NCI-H2029 (cell line): ENCODE measurements around the gene TMEM214.

Source experiments
- DNase-seq: peaks from one replicate; lab custom pipeline; 2025; lab: John Stamatoyannopoulos, UW

TMEM214 gene

GRCh38 chr2:27009716-27010115, 23.0 kb upstream of the TMEM214 start:
- no peak for DNase-seq

GRCh38 chr2:27010139-27010538, 22.6 kb upstream of the TMEM214 start:
- DNase-seq, result no peak

- no peak for DNase-seq
Observed at GRCh38 chr2:27013738-27014137, 19.0 kb upstream of the TMEM214 start.

- no peak for DNase-seq
Observed at GRCh38 chr2:27014771-27015433, 17.9 kb upstream of the TMEM214 start.

- peak; percentile 57 for DNase-seq
Observed at GRCh38 chr2:27016801-27017325, 15.9 kb upstream of the TMEM214 start.

GRCh38 chr2:27018142-27018541, 14.6 kb upstream of the TMEM214 start:
- DNase-seq, result no peak

- no peak for DNase-seq
Observed at GRCh38 chr2:27019459-27019858, 13.3 kb upstream of the TMEM214 start.

GRCh38 chr2:27019931-27020855, 12.6 kb upstream of the TMEM214 start:
- no peak for DNase-seq

GRCh38 chr2:27021253-27022049, 11.3 kb upstream of the TMEM214 start:
- no peak for DNase-seq

- no peak for DNase-seq
Observed at GRCh38 chr2:27023740-27024139, 9.0 kb upstream of the TMEM214 start.

- no peak for DNase-seq
Observed at GRCh38 chr2:27024188-27024587, 8.6 kb upstream of the TMEM214 start.

- no peak for DNase-seq
Observed at GRCh38 chr2:27024812-27025211, 8.0 kb upstream of the TMEM214 start.

- no peak for DNase-seq
Observed at GRCh38 chr2:27025281-27025800, 7.4 kb upstream of the TMEM214 start.

GRCh38 chr2:27025861-27026851, 6.6 kb upstream of the TMEM214 start:
- no peak for DNase-seq

GRCh38 chr2:27027211-27027651, 5.5 kb upstream of the TMEM214 start:
- no peak for DNase-seq

- DNase-seq, result no peak
Observed at GRCh38 chr2:27029051-27029450, 3.7 kb upstream of the TMEM214 start.

- DNase-seq, result no peak
Observed at GRCh38 chr2:27033253-27033852, 588 bp downstream of the TMEM214 start.

- no peak for DNase-seq
Observed at GRCh38 chr2:27038012-27038411, 5.2 kb downstream of the TMEM214 start.

GRCh38 chr2:27038631-27039339, 6.0 kb downstream of the TMEM214 start:
- no peak for DNase-seq

- DNase-seq, result no peak
Observed at GRCh38 chr2:27039426-27039825, 6.7 kb downstream of the TMEM214 start.
